HG03108 (cell line): ENCODE data around the gene INPP5A.

Source experiments
- ATAC-seq: cut with Tn5 transposase; IDR thresholded peaks from one replicate; pipeline ENCODE4 v1.9.1; 2021; ENCODE audit warnings: moderate library complexity; ENCODE audit not compliant: unreplicated experiment

INPP5A gene

DNA sequence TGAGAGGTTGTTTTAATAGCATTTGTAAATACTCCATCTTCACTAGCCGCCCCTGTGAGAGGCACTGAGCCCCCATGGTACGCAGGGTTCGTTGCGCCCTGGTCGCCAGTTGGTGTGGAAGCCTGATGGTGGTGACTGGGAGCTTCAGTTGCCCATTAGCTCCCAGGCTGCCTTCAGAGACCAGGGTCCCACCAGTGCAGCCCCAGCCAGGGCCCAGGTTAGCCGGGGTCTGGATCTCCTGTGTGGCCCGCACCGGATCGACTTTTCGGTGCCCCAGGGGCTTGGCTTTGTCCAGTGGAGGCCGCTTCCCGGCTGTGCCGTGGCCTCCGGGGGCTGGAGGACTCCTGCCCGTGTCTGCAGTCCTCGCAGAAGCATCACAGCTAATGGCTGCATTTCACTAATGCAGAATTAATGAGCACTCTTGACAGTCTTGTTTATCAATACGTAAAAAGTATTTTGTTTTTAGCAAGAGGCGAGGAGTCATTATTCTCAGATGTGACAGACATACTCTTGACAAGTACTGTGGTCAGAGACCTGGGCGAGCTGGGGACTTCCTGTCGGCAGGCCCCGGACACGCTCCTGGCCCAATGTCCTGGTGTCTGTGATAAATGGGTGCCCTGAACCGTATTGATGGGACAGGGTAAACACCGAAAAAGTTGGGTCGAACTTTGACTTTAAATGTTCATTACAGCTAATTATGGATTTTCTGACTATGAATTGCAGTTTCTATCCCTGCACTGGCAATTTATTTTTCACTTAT, 148.5 kb downstream of the INPP5A start:
- no peak for ATAC-seq

DNA sequence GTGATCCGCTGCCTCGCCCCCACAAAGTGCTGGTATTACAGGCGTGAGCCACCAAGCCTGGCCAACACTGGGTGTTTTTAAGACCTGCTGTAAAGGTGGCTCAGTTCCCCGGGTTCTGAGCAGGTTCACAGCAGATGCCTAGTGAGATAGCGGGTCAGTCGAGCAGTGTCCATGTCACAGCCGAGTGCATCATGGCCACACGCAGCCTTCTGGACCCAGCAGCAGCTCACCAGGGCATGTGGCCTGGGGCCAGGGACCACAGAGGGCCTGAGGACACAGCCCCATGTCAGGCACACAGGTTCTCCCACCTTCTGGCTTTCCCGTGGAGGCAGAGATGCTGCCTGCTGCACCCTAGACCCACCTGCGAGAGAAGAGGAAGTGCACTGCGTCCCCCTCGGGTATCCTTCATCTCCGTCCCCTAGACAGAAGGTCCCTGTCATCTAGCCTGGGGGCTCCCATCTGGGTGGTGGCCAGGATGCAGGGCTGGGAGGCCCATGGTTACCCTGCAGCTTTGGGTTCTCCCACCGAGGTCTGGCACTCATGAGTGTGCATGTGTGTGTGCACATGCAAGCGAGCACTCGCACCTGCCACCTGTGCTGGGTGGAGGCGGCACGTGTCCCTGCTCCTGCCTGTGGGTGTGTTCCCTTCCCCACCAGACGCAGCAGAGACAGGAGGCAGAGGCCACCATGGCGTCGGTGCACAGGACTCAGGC, 149.8 kb downstream of the INPP5A start:
- ATAC-seq = no peak

DNA sequence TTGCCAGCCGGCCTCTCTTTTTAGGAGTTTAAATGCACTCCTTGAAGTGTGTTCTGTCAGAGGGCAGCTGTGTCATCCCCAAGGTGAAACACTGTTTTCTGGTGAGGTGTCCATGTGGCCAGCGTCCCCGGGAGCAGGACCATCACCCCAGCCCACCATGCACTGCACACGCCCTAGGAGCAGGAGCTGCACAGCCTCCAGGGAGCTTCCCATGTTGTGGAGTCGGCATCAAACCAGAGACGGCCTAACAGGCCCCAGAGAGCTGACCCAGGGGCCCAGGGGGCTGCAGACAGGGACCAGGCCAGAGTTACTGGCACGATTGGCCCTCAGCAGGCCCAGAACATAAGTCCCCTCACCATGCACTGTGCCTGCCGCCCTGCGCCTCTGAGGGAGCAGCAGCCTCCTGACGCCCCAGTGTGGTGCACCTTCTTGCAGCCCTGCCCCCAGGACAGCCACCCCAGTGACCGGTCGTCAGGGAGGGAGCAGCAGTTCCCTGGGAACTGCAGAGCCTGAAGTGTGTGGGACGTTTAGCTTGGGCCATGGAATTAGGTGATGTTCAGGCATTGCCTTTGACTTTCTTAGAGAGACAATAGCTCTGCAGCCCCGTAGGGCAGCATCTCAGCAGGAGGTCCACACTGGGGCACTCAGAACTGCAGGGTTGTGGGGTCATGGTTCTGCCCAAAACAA, 150.4 kb downstream of the INPP5A start:
- ATAC-seq = no peak

DNA sequence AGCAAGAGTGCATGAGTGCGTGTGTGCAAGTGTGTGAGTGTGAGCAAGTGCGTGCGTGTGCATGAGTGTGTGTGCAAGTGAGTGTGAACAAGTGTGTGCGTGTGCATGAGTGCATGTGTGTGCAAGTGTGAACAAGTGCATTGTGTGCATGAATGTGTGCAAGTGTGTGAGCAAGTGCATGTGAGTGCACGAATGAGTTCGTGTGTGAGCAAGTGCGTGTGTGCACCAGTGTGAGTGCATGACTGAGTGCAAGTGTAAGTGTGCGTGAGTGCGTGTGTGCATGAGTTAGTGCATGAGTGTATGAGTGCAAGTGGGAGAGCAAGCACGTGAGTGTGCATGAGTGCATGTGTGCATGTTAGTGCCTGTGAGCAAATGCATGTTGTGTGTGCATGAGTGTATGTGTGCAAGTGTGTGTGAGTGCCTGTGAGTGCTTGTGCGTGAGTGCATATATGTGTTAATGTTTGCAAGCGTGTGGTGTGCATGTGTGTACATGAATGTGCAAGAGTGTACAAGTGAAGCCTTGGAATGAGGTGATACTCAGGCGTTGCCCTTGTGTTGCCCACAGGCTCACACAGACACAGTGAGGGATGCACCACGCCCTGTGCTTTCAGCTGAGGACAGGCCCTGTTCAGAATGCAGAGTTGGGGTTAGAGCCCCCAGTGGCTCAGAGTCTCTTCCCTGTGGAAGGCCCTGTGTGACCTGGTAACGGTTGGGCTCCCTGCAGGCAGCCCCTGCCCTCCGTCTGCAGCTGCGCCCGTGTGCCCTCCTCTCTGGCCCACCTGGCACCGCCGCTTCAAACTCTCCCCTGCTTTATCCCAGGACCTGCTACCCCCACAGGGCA, 151.2 kb downstream of the INPP5A start:
- no peak for ATAC-seq

DNA sequence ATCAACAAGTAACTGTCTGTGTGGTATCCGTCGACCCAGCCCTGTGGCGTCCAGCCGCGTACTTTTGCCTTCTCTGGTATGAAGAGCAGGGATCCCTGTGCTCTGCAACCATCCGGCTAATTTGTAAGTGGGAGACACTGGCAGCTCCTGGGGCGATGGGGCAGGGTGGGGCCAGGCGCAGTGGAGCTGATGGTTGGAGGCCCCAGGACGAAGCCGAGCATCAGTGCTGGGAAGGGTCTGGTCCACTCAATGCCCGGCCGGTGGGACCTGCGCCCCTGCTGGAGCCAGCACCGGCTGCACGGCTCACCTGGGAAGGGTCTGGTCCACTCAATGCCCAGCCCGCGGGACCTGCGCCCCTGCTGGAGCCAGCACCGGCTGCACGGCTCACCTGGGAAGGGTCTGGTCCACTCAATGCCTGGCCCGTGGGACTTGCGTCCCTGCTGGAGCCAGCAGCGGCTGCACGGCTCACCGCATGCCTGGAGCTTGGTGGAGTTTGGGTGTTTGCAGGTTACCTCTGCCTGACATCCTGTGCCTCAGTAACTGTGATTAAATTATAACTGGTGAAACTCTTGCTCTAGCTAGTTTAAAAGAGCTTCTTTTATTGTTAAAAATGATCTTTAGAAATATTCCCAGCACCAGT, 152.3 kb downstream of the INPP5A start:
- no peak for ATAC-seq

DNA sequence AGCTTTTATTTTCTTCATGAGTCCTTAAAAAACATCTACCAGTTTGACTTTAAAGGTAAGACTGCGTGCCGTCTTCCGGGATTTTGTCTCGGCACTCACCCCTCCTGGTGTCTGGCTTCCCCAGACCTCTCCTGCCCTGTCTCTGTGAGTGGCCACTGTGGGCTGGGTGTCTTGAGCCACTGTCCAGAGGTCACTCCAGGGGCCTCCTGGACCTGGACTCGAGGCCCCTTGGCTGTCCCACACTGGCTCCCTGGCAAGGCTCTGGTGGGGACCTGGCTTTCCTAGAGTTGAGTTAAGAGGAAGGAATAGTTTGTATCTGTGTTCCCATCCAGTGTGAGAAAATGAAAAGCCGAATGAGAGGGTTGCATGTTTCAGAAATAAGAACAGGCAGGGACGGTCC, 152.8 kb downstream of the INPP5A start:
- no peak for ATAC-seq

DNA sequence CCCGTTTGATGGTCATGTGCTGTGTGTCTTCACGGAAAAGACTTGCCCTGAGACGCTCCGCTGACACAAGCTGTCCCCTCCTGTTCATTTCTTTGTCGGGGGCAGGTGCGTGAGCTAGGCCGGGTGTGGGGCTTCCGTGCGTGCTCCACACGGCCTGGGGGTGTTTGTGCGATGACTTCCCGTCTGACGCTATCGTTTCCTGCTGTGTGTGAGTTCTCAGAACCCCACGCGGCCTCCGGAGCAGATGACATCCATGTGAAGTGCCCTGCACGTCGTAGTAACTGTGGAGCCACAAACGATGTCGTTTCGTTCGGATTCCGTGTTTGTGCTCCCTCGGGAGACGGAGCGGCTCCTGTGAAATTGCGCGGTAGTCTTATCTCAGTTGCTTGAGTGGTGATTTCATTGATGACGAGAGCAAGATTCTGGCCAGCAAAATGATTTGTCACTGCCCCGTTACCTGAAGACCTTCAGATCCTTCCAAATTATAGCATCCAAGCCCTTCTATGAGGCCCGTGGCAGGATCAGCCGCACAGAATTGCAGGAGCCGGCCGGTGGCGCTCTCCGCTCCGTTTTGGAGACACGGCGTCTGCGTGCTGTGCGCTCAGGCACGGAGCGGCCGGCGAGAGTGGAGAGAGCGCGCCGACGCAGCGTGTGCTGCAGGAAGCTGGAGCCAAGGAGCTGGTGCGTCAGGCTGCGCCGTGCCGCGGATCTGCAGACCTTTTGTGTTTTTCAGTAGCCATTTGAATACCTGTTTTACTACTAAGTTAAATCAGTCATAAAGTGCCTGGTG, 153.4 kb downstream of the INPP5A start:
- ATAC-seq = no peak

DNA sequence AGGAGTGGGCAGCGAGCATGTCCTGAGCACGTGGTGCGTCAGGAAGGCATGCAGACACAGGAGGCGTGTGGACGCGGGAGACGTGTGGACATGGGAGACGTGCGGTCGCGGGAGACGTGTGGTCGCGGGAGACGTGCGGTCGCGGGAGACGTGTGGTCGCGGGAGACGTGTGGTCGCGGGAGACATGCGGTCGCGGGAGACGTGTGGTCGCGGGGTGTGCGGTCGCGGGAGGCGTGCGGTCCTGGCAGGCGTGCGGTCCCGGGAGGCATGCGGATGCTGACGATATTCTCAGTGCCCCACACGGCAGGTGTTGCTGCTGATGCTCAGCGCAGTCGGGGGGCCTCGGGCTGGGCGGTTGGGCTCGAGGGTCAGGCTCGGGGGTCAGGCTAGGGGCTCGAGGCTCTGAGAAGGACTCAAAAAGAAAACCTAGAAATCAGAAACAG, 154.1 kb downstream of the INPP5A start:
- ATAC-seq = no peak

DNA sequence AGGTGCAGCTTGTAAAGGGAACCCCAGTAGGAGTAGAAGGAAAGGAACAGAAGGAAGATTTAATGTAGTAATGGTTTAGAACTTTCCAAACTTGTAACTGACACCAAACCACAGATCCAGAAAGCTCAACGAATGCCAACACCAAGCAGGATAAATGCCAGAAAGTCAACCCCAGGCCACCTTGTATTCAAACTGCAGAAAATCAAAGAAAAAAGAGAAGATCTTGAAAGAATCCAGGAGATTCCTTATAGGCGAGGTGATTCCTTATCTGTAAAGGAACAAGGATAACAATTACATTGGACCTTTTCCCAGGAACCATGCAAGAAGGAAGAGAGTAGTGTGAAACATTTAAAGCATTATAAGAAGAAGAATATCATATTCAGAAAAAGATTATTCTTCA, 154.7 kb downstream of the INPP5A start:
- no peak for ATAC-seq

DNA sequence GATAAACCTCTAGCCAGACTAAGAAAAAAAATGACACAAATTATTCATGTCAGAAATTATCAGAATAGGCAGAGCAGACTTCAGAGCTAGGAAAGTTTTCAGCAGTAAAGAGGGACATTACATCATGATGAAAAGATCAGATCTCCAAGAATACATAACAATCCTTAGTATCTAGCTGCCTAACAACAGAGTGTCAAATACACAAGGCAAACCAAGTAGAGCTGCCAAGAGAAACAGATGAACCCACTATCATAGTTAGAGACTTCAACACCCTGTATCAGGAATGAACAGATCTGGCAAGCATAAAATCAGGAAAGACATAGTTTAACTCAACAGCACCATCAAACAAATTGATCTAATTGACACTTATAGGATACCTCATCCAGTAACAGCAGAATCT, 156.1 kb downstream of the INPP5A start:
- no peak for ATAC-seq

DNA sequence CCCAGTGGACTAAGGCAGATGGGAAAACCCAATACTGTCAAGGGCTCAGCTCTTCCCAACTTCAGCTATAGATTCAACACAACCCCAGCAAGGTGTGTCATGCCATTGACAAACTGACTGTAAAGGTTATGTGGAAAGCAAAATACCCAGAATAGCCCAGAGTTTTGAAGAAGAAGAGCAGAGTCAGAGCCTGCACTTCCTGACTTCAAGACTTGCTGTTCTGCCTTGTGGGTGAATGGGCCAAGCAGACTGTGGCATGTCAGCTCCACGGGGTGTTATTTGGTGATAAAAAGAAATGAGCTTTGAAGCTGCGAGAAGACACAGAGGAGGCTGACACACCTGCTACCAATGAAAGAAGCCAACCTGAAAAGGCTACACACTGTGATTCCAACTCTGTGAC, 158.6 kb downstream of the INPP5A start:
- no peak for ATAC-seq

DNA sequence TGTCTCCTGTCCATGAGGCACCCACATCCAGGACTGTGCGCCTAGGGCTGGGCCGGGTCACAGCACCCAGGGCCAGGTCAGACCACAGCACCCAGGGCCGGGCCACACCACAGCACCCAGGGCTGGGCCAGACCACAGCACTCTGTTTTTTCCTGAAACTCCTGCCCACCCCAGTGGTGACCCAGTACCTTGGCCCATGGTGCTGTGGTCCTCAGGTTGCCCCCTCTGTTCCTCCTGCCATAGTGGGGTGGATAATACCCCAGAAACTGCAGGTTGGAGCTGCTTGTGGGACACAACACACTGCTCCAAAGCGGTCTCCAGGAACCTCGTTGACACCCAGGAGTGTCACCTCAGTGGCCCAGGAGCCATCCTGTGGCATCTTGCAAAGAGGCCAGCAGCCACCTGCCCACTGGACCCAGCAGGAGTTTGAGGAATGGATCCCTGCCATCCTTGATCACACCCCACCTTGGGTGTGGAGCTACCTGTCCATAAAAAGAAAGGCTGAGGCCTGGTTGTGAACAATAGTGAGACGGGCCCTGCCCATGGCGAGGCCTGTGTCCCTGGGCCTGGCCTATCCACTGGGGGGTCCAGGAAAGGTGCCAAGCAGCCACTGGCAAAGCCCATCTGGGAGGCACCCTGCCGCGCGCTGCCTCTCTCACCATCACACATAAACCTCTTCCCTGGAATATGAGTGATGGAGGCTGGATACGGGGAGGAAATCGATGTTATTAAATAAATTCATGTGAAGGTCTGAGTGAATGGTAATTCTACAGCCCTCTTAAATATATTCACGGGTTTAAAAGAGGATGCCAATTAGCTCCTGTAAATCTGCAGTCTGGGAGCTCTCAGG, 159.4 kb downstream of the INPP5A start:
- ATAC-seq = no peak

DNA sequence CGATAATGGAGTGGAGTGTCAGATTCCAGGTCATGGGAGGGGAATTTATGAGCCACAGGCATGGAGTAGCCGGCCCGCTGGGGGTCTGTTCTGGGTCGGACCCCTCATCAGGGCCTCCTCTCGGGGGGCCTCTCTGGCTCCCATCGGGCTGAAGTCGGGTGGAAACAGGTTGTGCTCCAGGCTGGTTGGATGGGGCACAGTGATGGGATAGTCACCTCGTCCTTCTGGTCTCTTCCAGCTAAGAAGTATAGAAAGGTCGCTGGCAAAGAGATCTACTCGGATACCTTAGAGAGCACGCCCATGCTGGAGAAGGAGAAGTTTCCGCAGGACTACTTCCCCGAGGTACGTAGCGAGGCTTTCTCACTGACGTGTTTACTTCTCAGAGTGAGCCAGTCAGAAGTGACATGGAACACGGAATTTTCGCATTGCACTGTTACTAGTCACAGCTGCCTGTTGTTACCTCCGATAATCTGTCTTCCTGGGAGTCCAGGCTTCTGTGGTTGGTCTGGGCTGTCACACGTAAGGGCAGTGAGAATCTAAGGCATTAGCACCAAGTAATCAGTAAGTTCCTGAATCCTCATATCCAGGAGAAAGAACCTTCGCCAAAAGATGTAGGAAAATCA, 160.1 kb downstream of the INPP5A start:
- no peak for ATAC-seq

DNA sequence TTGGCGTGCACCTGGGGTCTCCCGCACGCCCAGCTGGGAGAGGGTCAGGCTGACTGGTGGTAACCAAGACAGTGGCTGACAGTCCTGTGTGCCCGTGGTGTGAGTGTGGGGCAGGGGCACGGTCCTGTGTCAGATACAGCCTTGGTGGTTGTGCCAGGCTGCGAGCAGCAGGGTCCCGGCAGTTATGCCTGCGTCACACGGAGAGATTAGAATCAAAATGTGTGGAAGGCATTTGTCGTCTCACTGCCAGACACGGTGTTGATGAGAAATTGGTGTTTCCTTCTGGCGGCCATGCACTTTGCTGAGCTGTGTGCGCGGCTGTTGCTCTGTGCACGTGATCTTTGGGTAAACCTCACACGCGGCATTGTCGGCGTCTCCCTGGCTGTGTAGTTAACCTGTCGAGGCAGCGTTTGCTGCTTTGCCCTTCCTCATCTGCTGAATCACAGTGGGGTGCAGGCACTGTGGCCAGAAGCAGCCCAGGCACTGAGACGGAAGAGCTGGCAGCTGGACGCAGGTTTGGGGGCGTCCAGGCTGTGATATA, 160.7 kb downstream of the INPP5A start:
- ATAC-seq = no peak

DNA sequence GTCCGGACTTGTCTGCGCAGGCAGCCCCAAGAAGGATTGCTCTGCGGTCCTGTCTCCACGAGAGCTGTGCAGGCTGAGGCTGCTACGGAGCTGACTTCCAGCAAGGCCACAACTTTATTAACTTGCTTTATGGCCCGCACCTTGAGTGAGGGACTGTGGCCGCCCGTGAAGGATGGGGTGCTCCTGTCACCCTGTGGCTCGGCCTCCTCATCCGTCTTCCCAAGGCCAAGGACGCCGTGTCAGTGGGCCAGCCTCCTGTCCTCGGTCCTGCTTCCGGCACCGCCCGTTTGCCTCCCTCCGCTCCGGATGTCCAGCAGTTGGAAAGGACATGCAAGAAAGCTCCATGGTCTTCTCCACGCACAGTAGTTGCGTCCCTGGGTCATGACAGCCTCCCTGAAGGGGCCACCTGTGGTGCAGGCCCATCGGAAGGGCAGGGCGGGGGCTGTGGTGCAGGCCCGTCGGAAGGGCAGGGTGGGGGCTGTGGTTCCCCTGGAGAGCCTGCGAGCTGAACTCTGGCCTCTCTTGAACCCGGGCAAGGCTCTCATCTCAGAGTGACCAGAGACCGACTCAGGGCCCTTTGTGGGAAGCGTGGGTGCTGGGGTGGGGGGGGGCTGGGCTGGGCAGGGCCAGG, 161.3 kb downstream of the INPP5A start:
- ATAC-seq = no peak

DNA sequence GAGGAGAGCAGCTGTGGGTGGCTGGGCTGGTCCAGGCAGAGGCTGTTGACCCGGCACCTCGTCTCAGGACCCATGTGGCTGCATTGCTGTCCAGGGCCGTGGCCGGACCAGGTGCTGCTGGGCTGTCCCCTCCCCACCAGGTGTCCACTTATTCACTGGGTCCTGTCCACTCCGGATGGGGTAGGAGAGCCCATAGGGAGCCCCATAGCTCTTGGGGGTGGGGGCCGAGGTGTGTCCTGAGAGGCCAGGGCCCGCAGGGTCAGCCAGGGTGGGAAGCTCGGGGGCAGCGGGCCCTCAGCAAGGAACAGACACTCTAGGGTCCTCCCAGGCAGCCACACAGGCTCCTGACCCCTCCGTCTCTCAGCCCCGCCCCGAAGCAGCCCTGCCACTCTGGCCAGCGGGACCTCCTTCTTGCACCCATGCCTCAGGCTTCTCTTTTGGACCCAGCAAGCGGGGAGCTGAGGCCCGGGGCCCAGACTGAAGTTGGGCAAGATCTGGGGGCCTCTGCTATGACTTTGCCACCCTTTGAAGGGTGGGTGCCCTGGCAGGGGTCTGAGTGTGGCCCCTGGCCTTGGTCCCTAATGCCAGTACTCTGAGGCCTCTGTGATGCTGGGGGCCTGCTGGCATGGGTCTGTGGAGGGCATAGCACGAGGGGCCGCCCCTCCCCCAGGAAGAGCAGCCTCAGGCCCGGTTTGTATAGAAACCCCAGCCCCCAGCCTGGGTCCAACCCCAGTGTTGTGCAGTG, 162.0 kb downstream of the INPP5A start:
- ATAC-seq = no peak
